K562 (cell line): ENCODE results near the gene ESAM. TPM values are rescaled to one million over a fixed set of nuclear protein-coding genes. Genes with fewer than 3 reads are reported as not detected.
A peak's percentile ranks its signal among the peaks of the same experiment; 100 is the strongest.

Source experiments
- AFF4 ChIP-seq: sonication (generic); formaldehyde crosslinking; IDR thresholded peaks from 2 replicates; pipeline ENCODE4 v1.8.0; 2023; ENCODE audit warnings: mild to moderate bottlenecking, missing genetic modification reagents
- ESRRA ChIP-seq: fragments of 450-650 bp; IDR thresholded peaks from 2 replicates; pipeline ENCODE4 v1.6.1; 2014; ENCODE audit warnings: low read depth, mild to moderate bottlenecking, moderate library complexity, borderline replicate concordance
- ETV6 ChIP-seq, 3 experiments: fragments of 150-350 bp in 1 of 3; sonication (generic) in 1 of 3; formaldehyde crosslinking in 1 of 3; IDR thresholded peaks; 2 replicates each; pipeline versions ENCODE4 v1.6.1 to v1.8.0; 2014 to 2022; ENCODE audit warnings: borderline replicate concordance in 2 of 3, low read depth in 2 of 3, antibody characterized with exemption in 1 of 3, low read length in 1 of 3, mild to moderate bottlenecking in 1 of 3, missing genetic modification reagents in 1 of 3
- HLTF ChIP-seq: fragments of 450-650 bp; IDR thresholded peaks from 2 replicates; pipeline ENCODE4 v1.6.1; 2016
- HNRNPL ChIP-seq: fragments of 200-400 bp; formaldehyde crosslinking; IDR thresholded peaks from 2 replicates; pipeline ENCODE4 v1.6.1; 2017; ENCODE audit warnings: low read depth, mild to moderate bottlenecking, low read length
- KAT7 ChIP-seq: sonication (generic); formaldehyde crosslinking; IDR thresholded peaks from 2 replicates; pipeline ENCODE4 v1.8.0; 2022; ENCODE audit warnings: missing genetic modification reagents, mild to moderate bottlenecking, borderline replicate concordance
- NEUROD1 ChIP-seq: fragments of 150-350 bp; IDR thresholded peaks from 2 replicates; pipeline ENCODE4 v1.6.1; 2014; ENCODE audit warnings: borderline replicate concordance, low read length, low read depth; ENCODE audit not compliant: partially characterized antibody
- NR0B1 ChIP-seq: fragments of 450-650 bp; IDR thresholded peaks from one replicate; pipeline ENCODE4 v1.6.1; 2018; ENCODE audit warnings: mild to moderate bottlenecking, moderate library complexity; ENCODE audit not compliant: partially characterized antibody
- PRMT5 ChIP-seq: sonication (generic); formaldehyde crosslinking; IDR thresholded peaks from 2 replicates; pipeline ENCODE4 v1.5.0; 2020; ENCODE audit warnings: missing genetic modification reagents
- RBM14 ChIP-seq: fragments of 200-400 bp; formaldehyde crosslinking; IDR thresholded peaks from 2 replicates; pipeline ENCODE4 v1.6.1; 2018; ENCODE audit warnings: low read depth, mild to moderate bottlenecking, low read length, moderate library complexity, borderline replicate concordance; ENCODE audit not compliant: insufficient read depth
- ZKSCAN8 ChIP-seq: fragments of 200-800 bp; sonication (Bioruptor generic); IDR thresholded peaks from 2 replicates; pipeline ENCODE4 v1.6.1; 2016; ENCODE audit warnings: missing genetic modification characterization, missing compliant biosample characterization
- ZMIZ1 ChIP-seq, 2 experiments: fragments of 150-350 bp in 1 of 2; IDR thresholded peaks; 2 replicates each; pipeline ENCODE4 v1.6.1; 2012 to 2016; ENCODE audit warnings: low read depth in 2 of 2, low read length in 2 of 2, mild to moderate bottlenecking in 1 of 2, moderate library complexity in 1 of 2
- ZNF140 ChIP-seq: fragments of 250-450 bp; sonication (Bioruptor Pico); IDR thresholded peaks from 2 replicates; pipeline ENCODE4 v1.8.0; 2021; ENCODE audit warnings: moderate library complexity, mild to moderate bottlenecking, inconsistent platforms
- ZNF146 ChIP-seq: IDR thresholded peaks from one replicate; pipeline ENCODE4 v1.6.1; 2018; ENCODE audit warnings: missing compliant biosample characterization; ENCODE audit not compliant: unreplicated experiment
- ZNF175 ChIP-seq: fragments of 200-800 bp; sonication (Bioruptor generic); IDR thresholded peaks from 2 replicates; pipeline ENCODE4 v1.6.1; 2016; ENCODE audit warnings: low read depth, mild to moderate bottlenecking, missing genetic modification characterization, missing compliant biosample characterization
- ZNF224 ChIP-seq: sonication (generic); formaldehyde crosslinking; IDR thresholded peaks from 2 replicates; pipeline ENCODE4 v1.8.0; 2022; ENCODE audit warnings: mild to moderate bottlenecking, missing genetic modification reagents
- ZNF408 ChIP-seq: fragments of 250-450 bp; sonication (Bioruptor Pico); IDR thresholded peaks from 2 replicates; pipeline ENCODE4 v1.4.0; 2020; ENCODE audit warnings: low read depth, mild to moderate bottlenecking, moderate library complexity
- ZNF79 ChIP-seq: fragments of 250-450 bp; sonication (Bioruptor Pico); IDR thresholded peaks from 2 replicates; pipeline ENCODE4 v1.4.0; 2020; ENCODE audit warnings: low read depth, mild to moderate bottlenecking, moderate library complexity
- polyA plus RNA-seq, 8 experiments: library from polyadenylated mRNA; depleted of rRNA in 4 of 8; stranded (reverse) in 5 of 8; unstranded in 3 of 8; fragments of >200 nt; fragmentation: Nextera tagmentation in 2 of 8; fragmentation: Illumina TruSeq in 1 of 8; extraction: Ambion mirVana in 2 of 8; extraction: Trizol in 1 of 8; gene quantifications; 2 replicates each; pipeline versions ENCODE4 v1.2.1 to v1.2.3, GENCODE V29; 2011 to 2014; ENCODE audit warnings: inconsistent platforms in 1 of 8, missing spikeins in 1 of 8
- total RNA-seq, 7 experiments: library from RNA; depleted of rRNA in 6 of 7; stranded (reverse); fragments of >200 nt in 6 of 7; fragmentation: Illumina TruSeq in 2 of 7; extraction: Trizol in 2 of 7; gene quantifications; 2 replicates each; pipeline versions ENCODE4 v1.2.1 to v1.2.3, GENCODE V29; 2011 to 2021; ENCODE audit warnings: low replicate concordance in 1 of 7

ESAM gene
- total and polyA plus RNA-seq, 9 of the 15 experiments (the other 6 are each of a cell fraction or from before 2014, with no cell fraction given): 0.06 to 1.5 (median 0.22) TPM

DNA sequence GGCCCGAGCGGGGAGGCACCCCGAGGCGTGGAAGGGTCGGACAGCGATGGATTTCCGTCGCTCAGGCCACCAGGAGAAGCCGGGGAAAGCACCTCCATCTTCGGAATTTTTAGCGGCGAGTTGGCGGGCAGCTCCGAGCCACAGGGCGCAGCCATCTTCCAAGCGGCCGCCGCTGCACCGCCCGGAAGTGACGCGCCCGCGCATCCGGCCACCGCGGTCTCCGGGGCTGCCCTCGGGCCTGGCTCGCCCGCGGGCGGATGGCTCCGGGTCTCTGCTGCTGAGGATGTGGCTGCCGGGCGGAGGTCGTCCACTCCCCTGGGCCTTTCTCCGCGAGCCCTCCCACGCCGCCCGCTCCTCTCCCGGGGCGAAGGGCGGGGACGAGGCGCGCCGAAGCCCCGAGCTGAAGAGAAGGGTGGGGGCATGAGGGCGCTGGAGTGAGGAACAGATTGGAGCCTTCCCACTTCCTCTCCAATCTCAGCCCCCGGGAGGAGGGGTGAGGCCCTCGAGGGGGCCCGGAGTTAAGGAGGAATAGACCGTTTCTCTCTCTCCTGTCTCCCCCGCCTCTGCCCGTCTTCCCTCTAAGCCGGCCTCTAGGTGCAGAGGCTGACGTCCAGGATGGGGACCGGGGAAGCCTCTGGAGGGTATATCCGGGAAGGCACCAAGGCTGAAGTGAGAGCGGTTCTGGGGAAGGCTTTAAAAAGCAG is 38.3 kb upstream of the ESAM start, which contains the start of gene MSANTD2 (continued):
- no peak for TF ChIP-seq AFF4 (CRISPR knock-in tag)
- no peak for TF ChIP-seq ZKSCAN8
- no peak for TF ChIP-seq NR0B1
- TF ChIP-seq KAT7 (CRISPR knock-in tag): no peak
- no peak for TF ChIP-seq ZNF408
- no peak for TF ChIP-seq HLTF
- no peak for TF ChIP-seq ZNF146 (CRISPR knock-in tag)
- no peak for TF ChIP-seq RBM14
- TF ChIP-seq ETV6 (IDR thresholded peaks at IDR 0.05; ENCODE audit: borderline replicate concordance in 1 of 2, low read depth in 2 of 2, low read length in 1 of 2): no peak
- no peak for TF ChIP-seq ETV6 (CRISPR knock-in tag; IDR thresholded peaks at IDR 0.05; ENCODE audit: borderline replicate concordance)
- TF ChIP-seq NEUROD1: no peak
- TF ChIP-seq ZNF140 (CRISPR knock-in tag): no peak
- TF ChIP-seq ESRRA: peak; percentile 65; the same call in 1 of the 2 replicates
- TF ChIP-seq PRMT5: no peak
- TF ChIP-seq ZMIZ1 (IDR thresholded peaks at IDR 0.05; ENCODE audit: low read depth in 2 of 2, low read length in 2 of 2): peak in 1 of 2 experiments; percentile 70; a peak in 1 of 4 replicates
- TF ChIP-seq ZNF175: no peak
- TF ChIP-seq HNRNPL: no peak
- no peak for TF ChIP-seq ZNF224 (CRISPR knock-in tag)
- no peak for TF ChIP-seq ZNF79 (CRISPR knock-in tag)
